GM21737 (cell line): ENCODE data around the gene TRMT44.
"Not testable (repeated sequence)": the region's sequence is repeated elsewhere in the genome, so short reads cannot be mapped to it uniquely, and the experiment has no call there.

Source experiments
- ATAC-seq: cut with Tn5 transposase; IDR thresholded peaks from one replicate; pipeline ENCODE4 v1.9.1; 2021; ENCODE audit warnings: mild to moderate bottlenecking, moderate library complexity; ENCODE audit not compliant: unreplicated experiment

TRMT44 gene

GRCh38 chr4:8510191-8510590, 69.6 kb downstream of the TRMT44 start:
- ATAC-seq = no peak

- ATAC-seq = no peak
These were observed 70.2 kb downstream of the TRMT44 start for GRCh38 chr4:8510611-8511285.

- ATAC-seq = no peak
These were observed 71.9 kb downstream of the TRMT44 start for GRCh38 chr4:8512510-8512909.

GRCh38 chr4:8513080-8513479, 72.5 kb downstream of the TRMT44 start:
- not testable (repeated sequence) for ATAC-seq

GRCh38 chr4:8513931-8514330, 73.4 kb downstream of the TRMT44 start:
- no peak for ATAC-seq

GRCh38 chr4:8514391-8514790, 73.8 kb downstream of the TRMT44 start:
- ATAC-seq = no peak

- no peak for ATAC-seq
These were observed 74.9 kb downstream of the TRMT44 start for GRCh38 chr4:8515316-8516060.

GRCh38 chr4:8516061-8516573, 75.5 kb downstream of the TRMT44 start:
- no peak for ATAC-seq

GRCh38 chr4:8516996-8517550, 76.5 kb downstream of the TRMT44 start:
- ATAC-seq = no peak

GRCh38 chr4:8517946-8518345, 77.4 kb downstream of the TRMT44 start:
- ATAC-seq = no peak

DNA sequence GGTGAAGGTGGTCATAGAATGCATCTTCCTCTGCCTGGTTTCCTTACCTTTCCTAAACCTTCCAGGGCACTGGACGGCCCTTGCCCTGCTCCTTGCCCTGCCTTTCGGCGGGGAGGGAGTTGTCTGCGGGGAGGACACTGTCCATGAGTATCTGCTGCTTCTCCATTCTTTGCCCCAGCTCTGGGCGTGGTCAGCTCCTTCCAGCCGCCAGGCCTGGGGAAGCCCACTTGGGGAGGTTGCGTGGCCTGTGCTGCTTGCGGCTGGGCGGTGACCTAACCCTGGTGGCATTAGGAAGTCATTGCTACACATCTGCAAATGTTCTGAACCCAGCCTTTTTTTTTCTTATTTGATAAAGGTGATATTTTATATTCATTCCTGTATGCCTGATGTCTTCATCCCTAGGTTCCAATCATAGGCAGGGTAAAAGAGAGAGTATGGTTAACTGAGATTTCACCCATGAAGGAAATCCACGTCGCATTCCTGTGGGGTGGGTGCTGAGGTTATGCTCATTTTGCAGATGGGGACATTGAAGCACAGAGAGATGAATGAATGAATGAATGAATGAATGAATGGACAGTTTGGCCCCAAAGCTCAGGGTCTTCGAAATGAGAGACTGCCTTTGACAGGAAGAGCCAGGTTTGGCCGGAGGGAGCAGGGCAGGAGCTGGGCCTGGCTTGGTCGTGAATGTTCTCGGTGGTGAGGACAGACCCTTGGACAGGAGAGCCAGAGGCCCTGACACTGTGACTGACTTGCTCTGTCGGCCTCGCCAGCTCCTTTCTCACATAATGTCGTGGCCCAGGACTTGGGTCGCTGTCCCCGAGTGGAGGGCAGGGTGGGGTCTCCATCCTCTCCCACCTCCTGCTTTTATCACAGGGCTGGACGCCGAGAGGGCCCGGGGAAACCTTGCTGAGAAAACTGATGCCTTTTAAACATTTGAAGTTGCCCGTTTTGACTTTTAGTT, 81.9 kb downstream of the TRMT44 start:
- ATAC-seq = no peak

DNA sequence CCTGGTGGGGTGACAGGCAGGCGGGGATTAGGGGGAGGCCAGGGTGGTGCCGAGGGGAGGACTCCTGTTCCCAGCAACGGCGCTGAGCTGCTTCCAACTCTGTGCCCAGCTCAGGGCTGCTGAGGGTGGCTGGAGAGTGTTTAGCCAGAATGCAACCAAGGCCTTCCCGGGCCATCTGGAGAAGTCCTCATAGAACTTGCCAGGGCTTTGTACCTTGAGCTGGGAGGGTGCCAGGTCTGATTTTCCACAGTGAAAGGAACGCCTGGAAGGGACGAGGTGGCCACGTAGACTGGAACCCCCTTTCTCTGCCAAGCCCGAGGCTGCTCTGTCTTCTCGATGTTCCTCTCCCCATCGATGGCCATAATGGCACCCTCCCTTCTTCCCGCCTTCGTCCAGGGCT, 82.6 kb downstream of the TRMT44 start:
- no peak for ATAC-seq

- no peak for ATAC-seq
These were observed 83.2 kb downstream of the TRMT44 start for GRCh38 chr4:8523766-8524165.

GRCh38 chr4:8524595-8525382, 84.2 kb downstream of the TRMT44 start:
- ATAC-seq = no peak

DNA sequence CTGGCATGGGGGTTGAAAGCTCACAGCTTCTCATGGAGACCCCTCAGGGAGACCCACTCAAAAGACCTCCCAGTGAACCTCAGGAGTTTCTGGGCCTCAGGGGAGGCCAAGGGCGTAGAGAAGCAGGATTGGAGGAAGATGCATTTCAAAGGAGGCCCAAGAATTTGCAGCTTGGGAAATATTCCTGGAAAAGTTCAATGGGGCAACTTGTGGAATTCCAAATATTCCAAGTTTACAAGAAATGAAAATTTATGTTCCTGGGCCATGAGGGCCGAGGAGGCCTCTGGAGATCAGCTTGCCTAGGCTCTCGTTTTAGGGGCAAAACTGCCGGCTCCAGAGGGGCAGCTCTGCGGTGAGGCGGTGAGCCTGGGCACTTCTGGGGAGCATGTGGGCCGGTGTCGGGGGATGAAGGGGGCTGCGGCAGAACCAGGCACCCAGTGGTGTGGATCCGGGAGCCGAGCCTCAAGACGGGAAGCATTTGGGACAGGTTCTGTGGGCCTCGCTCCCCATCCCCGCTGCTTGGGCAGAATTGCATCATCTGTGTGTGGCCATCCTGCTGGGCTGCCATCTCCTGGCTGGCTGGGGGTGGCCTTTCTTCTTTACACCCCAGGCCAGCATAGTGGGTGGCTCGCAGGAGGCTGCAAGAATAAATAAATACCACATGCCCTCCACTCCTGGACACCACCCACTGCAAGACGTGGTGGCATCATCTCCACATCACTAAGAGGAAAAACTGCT, 85.0 kb downstream of the TRMT44 start:
- ATAC-seq = no peak
